Measurements from ENCODE around the gene TPGS2. TPM values are rescaled to one million over a fixed set of nuclear protein-coding genes. Genes with fewer than 3 reads are reported as not detected.
A peak's percentile ranks its signal among the peaks of the same experiment; 100 is the strongest.

TPGS2 gene
- total RNA-seq, 4 donors from 2014 or later, result 44.0 to 83.4 (median 66.7) TPM

DNA sequence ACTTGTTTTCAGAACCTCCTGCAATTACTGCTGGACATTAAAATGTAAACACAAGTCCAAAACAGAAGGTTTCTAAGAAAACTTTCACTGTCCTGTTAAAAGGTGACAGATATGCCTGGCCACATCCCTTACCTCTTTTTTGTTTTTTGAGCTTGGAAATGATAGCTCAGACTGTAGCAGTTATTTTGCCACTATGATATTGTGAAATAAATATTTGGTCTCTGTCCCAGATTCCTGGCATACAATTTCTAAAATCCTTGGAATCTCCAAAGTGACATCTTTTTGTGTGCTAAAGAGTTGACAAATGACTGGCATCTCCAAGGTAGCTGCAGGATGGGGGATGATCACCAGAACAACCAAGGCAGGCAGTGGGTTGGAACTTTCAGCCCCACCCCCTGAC, 16.8 kb downstream of the TPGS2 start:
- no peak for DNase-seq (ENCODE audit: low spot score in 2 of 2)
- TF ChIP-seq POLR2A (IDR thresholded peaks at IDR 0.05) (no peak), EP300 (IDR thresholded peaks at IDR 0.05) (no peak), POLR2AphosphoS5 (IDR thresholded peaks at IDR 0.05) (no peak)
- TF ChIP-seq, protein P1, sequence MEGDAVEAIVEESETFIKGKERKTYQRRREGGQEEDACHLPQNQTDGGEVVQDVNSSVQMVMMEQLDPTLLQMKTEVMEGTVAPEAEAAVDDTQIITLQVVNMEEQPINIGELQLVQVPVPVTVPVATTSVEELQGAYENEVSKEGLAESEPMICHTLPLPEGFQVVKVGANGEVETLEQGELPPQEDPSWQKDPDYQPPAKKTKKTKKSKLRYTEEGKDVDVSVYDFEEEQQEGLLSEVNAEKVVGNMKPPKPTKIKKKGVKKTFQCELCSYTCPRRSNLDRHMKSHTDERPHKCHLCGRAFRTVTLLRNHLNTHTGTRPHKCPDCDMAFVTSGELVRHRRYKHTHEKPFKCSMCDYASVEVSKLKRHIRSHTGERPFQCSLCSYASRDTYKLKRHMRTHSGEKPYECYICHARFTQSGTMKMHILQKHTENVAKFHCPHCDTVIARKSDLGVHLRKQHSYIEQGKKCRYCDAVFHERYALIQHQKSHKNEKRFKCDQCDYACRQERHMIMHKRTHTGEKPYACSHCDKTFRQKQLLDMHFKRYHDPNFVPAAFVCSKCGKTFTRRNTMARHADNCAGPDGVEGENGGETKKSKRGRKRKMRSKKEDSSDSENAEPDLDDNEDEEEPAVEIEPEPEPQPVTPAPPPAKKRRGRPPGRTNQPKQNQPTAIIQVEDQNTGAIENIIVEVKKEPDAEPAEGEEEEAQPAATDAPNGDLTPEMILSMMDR (IDR thresholded peaks at IDR 0.05), result no peak
- Histone ChIP-seq H3K27me3 (no peaks in the 10 kb centered on the region), H3K9me3 (no peaks in the 10 kb centered on the region), H3K4me1 (peaks cover 4% of the 10 kb centered on the region), H3K27ac (peak overlapping the region; percentile 45), H3K36me3 (peaks cover 19% of the 10 kb centered on the region), H3K4me3 (no peak overlapping the region)

DNA sequence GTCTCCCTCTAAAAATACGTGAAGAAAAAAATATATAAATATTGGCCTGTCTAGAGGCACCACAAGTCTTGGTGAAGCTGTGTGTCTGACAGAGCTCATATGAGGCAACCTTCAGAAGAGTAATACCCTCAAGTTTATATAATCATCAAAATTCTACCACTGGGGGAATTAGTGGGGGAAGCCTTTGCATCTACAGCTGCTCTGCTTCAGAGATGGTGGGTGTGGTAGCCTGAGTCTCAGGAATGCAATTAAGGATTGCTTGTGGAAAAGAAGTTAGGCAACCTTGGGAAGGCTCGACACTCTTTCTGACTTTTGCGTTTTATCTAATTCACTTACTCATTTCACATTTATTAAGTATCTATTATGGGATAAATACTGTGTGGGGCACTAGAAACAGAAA, 17.4 kb downstream of the TPGS2 start:
- WGBS, result 44% methylated on average over 3 of the region's 3 CpGs
- H3K36me3 ChIP-seq, result peaks cover 21% of the 10 kb centered on the region
- H3K4me3 ChIP-seq, result no peak overlapping the region
- peak overlapping the region; percentile 45 for H3K27ac ChIP-seq
- TF ChIP-seq POLR2AphosphoS5 (IDR thresholded peaks at IDR 0.05) (no peak), POLR2A (IDR thresholded peaks at IDR 0.05) (no peak), EP300 (IDR thresholded peaks at IDR 0.05) (no peak)
- TF ChIP-seq, protein P1 (IDR thresholded peaks at IDR 0.05), result no peak
- H3K4me1 ChIP-seq, result peaks cover 4% of the 10 kb centered on the region
- no peaks in the 10 kb centered on the region for H3K27me3 ChIP-seq
- H3K9me3 ChIP-seq, result no peaks in the 10 kb centered on the region
- no peak for DNase-seq (ENCODE audit: low spot score in 2 of 2)

DNA sequence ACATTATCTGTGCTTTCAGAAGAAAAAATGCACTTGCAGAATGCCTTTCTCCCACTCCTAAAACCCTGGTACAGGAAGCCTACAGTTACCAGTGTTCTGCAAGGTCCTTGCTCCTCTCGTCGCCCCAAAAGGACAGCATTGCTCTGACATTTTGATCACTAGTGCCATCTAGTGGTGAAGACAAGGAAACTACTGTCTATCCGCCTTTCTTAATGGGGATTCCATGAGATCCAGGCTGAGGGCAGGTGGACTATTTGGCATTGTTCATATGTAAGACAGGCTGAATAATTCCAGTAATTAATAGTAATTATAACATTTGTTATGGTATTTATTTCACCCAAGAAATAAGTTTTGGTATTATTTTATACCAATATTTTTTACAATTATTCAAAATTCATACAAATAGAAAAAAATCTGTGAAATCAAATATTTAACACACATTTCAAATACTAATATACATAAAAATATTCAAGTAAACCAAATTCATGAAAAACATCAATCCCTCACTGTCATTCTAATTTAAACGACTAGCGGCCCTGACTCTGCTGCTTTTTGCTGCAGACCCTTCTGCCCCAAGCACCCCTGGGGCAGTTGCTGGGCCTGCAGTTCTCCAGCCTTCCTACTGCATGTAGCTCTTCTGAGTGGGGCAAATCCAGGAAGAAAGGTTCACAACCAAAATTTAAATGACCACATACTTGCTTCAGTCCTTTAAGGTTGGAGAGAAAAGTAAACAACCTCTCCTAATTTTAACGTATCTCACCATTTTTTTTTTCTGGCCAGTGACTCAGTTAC, 19.0 kb downstream of the TPGS2 start:
- Histone ChIP-seq H3K4me1 (peaks cover 4% of the 10 kb centered on the region), H3K9me3 (no peaks in the 10 kb centered on the region), H3K36me3 (peaks cover 33% of the 10 kb centered on the region), H3K27me3 (no peaks in the 10 kb centered on the region), H3K27ac (no peak overlapping the region), H3K4me3 (no peak overlapping the region)
- 44% methylated on average over 6 of the region's 6 CpGs for WGBS
- DNase-seq (ENCODE audit: low spot score in 2 of 2), result no peak
- TF ChIP-seq, protein P1 (IDR thresholded peaks at IDR 0.05), result peak; percentile 55 to 71
- no peak for TF ChIP-seq POLR2AphosphoS5 (IDR thresholded peaks at IDR 0.05)

DNA sequence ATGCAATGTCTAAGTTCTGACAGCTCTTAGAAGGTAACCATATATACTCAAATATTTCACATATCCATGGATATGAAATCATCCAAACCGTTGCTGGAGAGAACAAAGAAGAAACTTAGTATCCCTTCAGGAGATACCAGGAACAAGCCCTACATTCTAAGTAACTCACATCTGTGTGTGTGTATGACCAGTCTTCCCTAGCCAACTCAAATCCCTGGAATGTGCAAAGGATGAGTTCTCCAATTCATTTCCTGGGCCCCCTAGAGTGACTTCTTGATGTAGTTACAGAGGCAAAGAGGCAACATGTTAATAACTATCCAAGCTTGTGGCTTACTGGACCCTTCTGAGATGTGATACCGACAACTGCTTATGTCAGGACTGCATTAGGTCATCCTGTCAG, 20.1 kb downstream of the TPGS2 start:
- Histone ChIP-seq H3K27me3 (no peaks in the 10 kb centered on the region), H3K9me3 (no peaks in the 10 kb centered on the region), H3K27ac (no peak overlapping the region), H3K4me3 (no peak overlapping the region), H3K36me3 (peaks cover 43% of the 10 kb centered on the region), H3K4me1 (peaks cover 4% of the 10 kb centered on the region)
- WGBS, result 85% methylated on average over 2 of the region's 2 CpGs
- no peak for DNase-seq (ENCODE audit: low spot score in 2 of 2)
- TF ChIP-seq POLR2AphosphoS5 (IDR thresholded peaks at IDR 0.05) (no peak), EP300 (IDR thresholded peaks at IDR 0.05) (no peak), POLR2A (IDR thresholded peaks at IDR 0.05) (no peak)

DNA sequence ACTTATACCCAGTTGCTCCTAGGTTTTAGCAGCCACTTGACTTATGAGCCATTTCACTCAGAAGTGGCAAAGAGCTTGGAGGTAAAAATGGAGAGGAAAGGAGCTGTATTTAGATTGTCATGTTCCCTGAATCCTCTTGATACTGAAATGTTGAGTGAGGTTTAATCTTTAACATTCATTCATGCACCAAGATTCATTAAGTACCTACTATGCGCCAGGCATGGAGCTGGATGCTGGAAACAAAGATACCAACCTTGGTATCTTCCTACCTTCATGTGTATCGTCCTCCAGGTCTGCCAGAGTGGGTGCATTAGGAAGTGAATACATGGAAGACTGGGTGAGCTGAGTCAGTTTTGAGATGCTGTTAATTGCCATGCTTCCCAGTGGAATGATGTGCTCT, 23.7 kb downstream of the TPGS2 start:
- Histone ChIP-seq H3K4me1 (peaks cover 4% of the 10 kb centered on the region), H3K27me3 (no peaks in the 10 kb centered on the region), H3K4me3 (no peak overlapping the region), H3K27ac (no peak overlapping the region), H3K36me3 (peaks cover 62% of the 10 kb centered on the region), H3K9me3 (no peaks in the 10 kb centered on the region)
- no peak for TF ChIP-seq EP300 (IDR thresholded peaks at IDR 0.05)
- no peak for TF ChIP-seq POLR2A (IDR thresholded peaks at IDR 0.05)
- no peak for TF ChIP-seq POLR2AphosphoS5 (IDR thresholded peaks at IDR 0.05)
- TF ChIP-seq, protein P1 (IDR thresholded peaks at IDR 0.05), result no peak
- WGBS, result 100% methylated on average over 2 of the region's 2 CpGs
- DNase-seq (ENCODE audit: low spot score in 2 of 2), result no peak

Data from suprapubic skin (tissue), 4 donors.